ENCODE measurements around the gene AIMP1. TPM values are rescaled to one million over a fixed set of nuclear protein-coding genes. Genes with fewer than 3 reads are reported as not detected.

AIMP1 gene
- total RNA-seq, 1 donor from 2014 or later: 14.9 TPM

GRCh38 chr4:106329041-106329618 is 12.8 kb downstream of the AIMP1 start:
- no peaks in the 10 kb centered on the region for H3K4me1 ChIP-seq
- no peak overlapping the region for H3K27ac ChIP-seq
- peak in 2 of 3 experiments; percentile 54 to 70 for TF ChIP-seq CTCF (IDR thresholded peaks at IDR 0.05)
- no peaks in the 10 kb centered on the region for H3K9me3 ChIP-seq
- H3K27me3 ChIP-seq: no peaks in the 10 kb centered on the region
- DNase-seq (ENCODE audit: low spot score in 2 of 2): no peak
- intact Hi-C loops (cut with DNase I): no loop called here
- peaks cover 50 to 79% of the 10 kb centered on the region in 2 donors for H3K36me3 ChIP-seq
- H3K4me3 ChIP-seq: no peak overlapping the region

- no peak for TF ChIP-seq CTCF (IDR thresholded peaks at IDR 0.05)
- Histone ChIP-seq H3K4me1 (no peaks in the 10 kb centered on the region), H3K9me3 (peaks cover 0 to 8% of the 10 kb centered on the region in 2 donors), H3K27me3 (no peaks in the 10 kb centered on the region), H3K36me3 (peaks cover 58 to 83% of the 10 kb centered on the region in 2 donors), H3K4me3 (no peak overlapping the region), H3K27ac (no peak overlapping the region)
- intact Hi-C loops (cut with DNase I): no loop called here
- DNase-seq (ENCODE audit: low spot score in 2 of 2): no peak
Observed at GRCh38 chr4:106333186-106333585, 16.8 kb downstream of the AIMP1 start.

GRCh38 chr4:106334741-106335470 is 18.6 kb downstream of the AIMP1 start:
- H3K4me3 ChIP-seq: no peak overlapping the region
- no peak overlapping the region for H3K27ac ChIP-seq
- peaks cover 0 to 9% of the 10 kb centered on the region in 2 donors for H3K9me3 ChIP-seq
- DNase-seq (ENCODE audit: low spot score in 2 of 2): no peak
- intact Hi-C loops (cut with DNase I): no loop called here
- TF ChIP-seq CTCF (IDR thresholded peaks at IDR 0.05): no peak
- H3K27me3 ChIP-seq: no peaks in the 10 kb centered on the region
- no peaks in the 10 kb centered on the region for H3K4me1 ChIP-seq
- peaks cover 63 to 83% of the 10 kb centered on the region in 2 donors for H3K36me3 ChIP-seq

- DNase-seq (ENCODE audit: low spot score in 2 of 2): no peak
- H3K4me1 ChIP-seq: no peaks in the 10 kb centered on the region
- H3K36me3 ChIP-seq: peaks cover 55 to 88% of the 10 kb centered on the region in 2 donors
- no peak for TF ChIP-seq CTCF (IDR thresholded peaks at IDR 0.05)
- H3K27me3 ChIP-seq: no peaks in the 10 kb centered on the region
- H3K27ac ChIP-seq: no peak overlapping the region
- intact Hi-C loops (cut with DNase I): no loop called here
- H3K9me3 ChIP-seq: peaks cover 10 to 18% of the 10 kb centered on the region in 2 donors
- no peak overlapping the region for H3K4me3 ChIP-seq
Observed at GRCh38 chr4:106336618-106337017, 20.3 kb downstream of the AIMP1 start.

- Histone ChIP-seq H3K4me1 (no peaks in the 10 kb centered on the region), H3K36me3 (peaks cover 45 to 76% of the 10 kb centered on the region in 2 donors), H3K27ac (no peak overlapping the region), H3K9me3 (peaks cover 10 to 18% of the 10 kb centered on the region in 2 donors), H3K4me3 (no peak overlapping the region), H3K27me3 (no peaks in the 10 kb centered on the region)
- TF ChIP-seq CTCF (IDR thresholded peaks at IDR 0.05): no peak
- DNase-seq (ENCODE audit: low spot score in 2 of 2): no peak
- intact Hi-C loops (cut with DNase I): no loop called here
Observed at GRCh38 chr4:106337916-106338315, 21.6 kb downstream of the AIMP1 start.

Measured in ascending aorta (tissue), 2 donors.